Nephron (organoid): ENCODE results near the gene SLC38A3.
"Not testable (repeated sequence)": the region's sequence is repeated elsewhere in the genome, so short reads cannot be mapped to it uniquely, and the experiment has no call there.

Source experiments
- H3K27ac Mint-ChIP-seq, 3 experiments: 2 replicates each; pipeline ENCODE4 v1.8.0; 2020; ENCODE audit warnings: mixed read lengths in 3 of 3, mild to moderate bottlenecking in 2 of 3, moderate library complexity in 1 of 3
- H3K27me3 Mint-ChIP-seq: 2 replicates; pipeline ENCODE4 v1.8.0; 2021; ENCODE audit warnings: low read depth, mild to moderate bottlenecking, moderate library complexity, mixed read lengths
- H3K36me3 Mint-ChIP-seq: 2 replicates; pipeline ENCODE4 v1.8.0; 2020; ENCODE audit warnings: low read depth, mixed read lengths
- H3K4me1 Mint-ChIP-seq: 2 replicates; pipeline ENCODE4 v1.8.0; 2020; ENCODE audit warnings: mixed read lengths
- H3K4me3 Mint-ChIP-seq, 3 experiments: 2 replicates each; pipeline ENCODE4 v1.8.0; 2020; ENCODE audit warnings: mild to moderate bottlenecking in 3 of 3, mixed read lengths in 3 of 3, moderate library complexity in 2 of 3
- H3K9me3 Mint-ChIP-seq: 2 replicates; pipeline ENCODE4 v1.8.0; 2020; ENCODE audit warnings: mixed read lengths
- TF ChIP-seq, protein P1 (sequence below), 3 experiments: fragments of 200-600 bp; sonication (generic); IDR thresholded peaks; one replicate each; pipeline ENCODE4 v1.5.0; 2021; ENCODE audit warnings: antibody characterized with exemption in 3 of 3; ENCODE audit not compliant: unreplicated experiment in 3 of 3

The SLC38A3 gene

DNA sequence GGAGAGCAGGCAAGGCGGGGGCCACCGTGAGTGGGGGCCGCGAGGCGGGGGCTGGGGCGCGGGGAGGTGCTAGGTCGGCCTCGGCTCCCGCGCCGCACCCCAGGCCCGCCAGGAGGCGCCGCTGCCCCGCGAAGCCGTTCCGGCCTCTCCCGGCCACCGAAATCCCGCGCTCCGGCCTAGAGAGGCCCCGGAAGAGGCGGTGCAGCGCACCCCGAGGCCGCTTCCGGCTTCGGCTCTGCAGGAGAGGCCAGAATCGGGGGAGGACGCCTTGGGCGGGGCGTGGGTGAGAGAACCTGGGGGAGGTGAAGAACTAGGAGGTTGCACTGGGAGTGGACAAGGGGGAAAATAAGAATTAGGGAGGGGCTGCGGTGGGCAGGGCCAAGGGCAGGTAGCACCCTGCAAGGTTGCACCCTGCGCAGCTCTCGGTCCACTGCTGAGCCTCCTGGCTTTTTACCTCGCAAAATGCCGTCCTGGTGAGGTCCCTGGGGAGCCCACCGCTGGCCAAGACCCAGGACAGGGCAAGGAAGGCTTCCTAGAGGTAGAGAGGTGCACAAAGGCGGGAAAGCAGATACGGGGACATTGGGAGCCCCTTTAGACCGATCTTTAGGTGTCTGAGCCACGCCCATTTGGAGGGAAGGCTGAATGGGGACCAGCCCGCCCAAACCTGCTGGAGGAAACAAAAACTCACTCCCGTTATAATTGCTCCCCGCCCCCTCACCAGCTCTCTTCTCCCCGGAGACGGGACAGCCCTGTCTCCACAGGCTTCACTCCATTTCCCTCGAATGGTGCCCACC lies 22.5 kb downstream of the SLC38A3 start:
- peak overlapping the region; percentile 92 to 95 (median 94) for H3K4me3 Mint-ChIP-seq
- H3K27me3 Mint-ChIP-seq: peaks cover 11% of the 10 kb centered on the region
- no peaks in the 10 kb centered on the region for H3K9me3 Mint-ChIP-seq
- H3K27ac Mint-ChIP-seq: peak overlapping the region; percentile 92 to 98 (median 98)
- H3K4me1 Mint-ChIP-seq: peaks cover 29% of the 10 kb centered on the region
- TF ChIP-seq, protein P1, sequence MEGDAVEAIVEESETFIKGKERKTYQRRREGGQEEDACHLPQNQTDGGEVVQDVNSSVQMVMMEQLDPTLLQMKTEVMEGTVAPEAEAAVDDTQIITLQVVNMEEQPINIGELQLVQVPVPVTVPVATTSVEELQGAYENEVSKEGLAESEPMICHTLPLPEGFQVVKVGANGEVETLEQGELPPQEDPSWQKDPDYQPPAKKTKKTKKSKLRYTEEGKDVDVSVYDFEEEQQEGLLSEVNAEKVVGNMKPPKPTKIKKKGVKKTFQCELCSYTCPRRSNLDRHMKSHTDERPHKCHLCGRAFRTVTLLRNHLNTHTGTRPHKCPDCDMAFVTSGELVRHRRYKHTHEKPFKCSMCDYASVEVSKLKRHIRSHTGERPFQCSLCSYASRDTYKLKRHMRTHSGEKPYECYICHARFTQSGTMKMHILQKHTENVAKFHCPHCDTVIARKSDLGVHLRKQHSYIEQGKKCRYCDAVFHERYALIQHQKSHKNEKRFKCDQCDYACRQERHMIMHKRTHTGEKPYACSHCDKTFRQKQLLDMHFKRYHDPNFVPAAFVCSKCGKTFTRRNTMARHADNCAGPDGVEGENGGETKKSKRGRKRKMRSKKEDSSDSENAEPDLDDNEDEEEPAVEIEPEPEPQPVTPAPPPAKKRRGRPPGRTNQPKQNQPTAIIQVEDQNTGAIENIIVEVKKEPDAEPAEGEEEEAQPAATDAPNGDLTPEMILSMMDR (IDR thresholded peaks at IDR 0.05; ENCODE audit: unreplicated experiment in 3 of 3): peak; percentile 91 to 99 (median 93)
- H3K36me3 Mint-ChIP-seq: no peaks in the 10 kb centered on the region

DNA sequence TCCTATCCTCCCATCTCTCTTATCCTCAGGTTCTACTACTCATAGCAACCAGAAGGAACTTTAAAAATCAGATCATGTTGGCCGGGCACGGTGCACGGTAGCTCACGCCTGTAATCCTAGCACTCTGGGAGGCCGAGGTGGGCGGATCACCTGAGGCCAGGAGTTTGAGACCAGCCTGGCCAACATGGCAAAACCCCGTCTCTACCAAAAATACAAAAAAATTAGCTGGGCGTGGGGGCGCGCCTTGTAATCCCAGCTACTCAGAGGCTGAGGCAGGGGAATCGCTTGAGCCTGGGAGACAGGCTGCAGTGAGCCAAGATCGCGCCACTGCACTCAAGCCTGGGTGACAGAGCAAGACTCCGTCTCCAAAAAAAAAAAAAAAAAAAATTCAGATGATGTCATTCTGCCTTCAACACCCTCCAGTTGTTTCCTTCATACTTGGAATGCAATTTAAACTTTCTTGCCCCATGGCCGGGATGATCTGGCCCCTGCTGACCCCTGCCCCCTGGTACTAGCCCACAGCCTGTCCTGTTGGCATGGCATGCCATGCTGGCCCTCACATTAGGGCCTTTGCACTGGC lies 23.2 kb downstream of the SLC38A3 start:
- H3K4me1 Mint-ChIP-seq: peaks cover 30% of the 10 kb centered on the region
- H3K27me3 Mint-ChIP-seq: peaks cover 10% of the 10 kb centered on the region
- peak overlapping the region; percentile 92 to 95 (median 94) for H3K4me3 Mint-ChIP-seq
- peak overlapping the region; percentile 92 to 98 (median 98) for H3K27ac Mint-ChIP-seq
- H3K9me3 Mint-ChIP-seq, H3K36me3 Mint-ChIP-seq: not testable (repeated sequence)

DNA sequence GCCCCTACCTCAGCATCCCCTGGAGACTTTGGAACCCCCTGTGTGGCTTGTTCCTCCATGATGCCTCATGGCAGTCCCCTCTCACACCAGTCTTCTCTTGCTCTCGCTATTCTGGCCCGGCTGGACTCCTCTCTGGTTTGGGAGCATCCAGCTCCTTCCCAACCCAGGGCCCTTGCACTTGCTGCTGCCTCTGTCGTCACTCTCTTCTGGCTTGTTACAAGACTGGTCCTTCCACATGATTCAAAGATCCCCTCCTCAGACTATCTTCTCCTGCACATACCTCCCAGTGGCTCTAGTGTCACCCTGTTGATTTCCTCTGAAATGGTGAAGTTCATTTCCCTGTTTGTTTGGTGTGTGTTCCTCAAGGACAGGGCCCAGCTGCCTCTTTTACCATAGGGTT lies 24.4 kb downstream of the SLC38A3 start:
- TF ChIP-seq, protein P1 (IDR thresholded peaks at IDR 0.05; ENCODE audit: unreplicated experiment in 3 of 3): no peak
- Mint-ChIP-seq H3K36me3 (no peaks in the 10 kb centered on the region), H3K27me3 (peaks cover 4% of the 10 kb centered on the region), H3K27ac (peak overlapping the region; percentile 63 to 76 (median 65)), H3K4me1 (peaks cover 34% of the 10 kb centered on the region), H3K4me3 (peak overlapping the region; percentile 72 to 82 (median 74)), H3K9me3 (no peaks in the 10 kb centered on the region)

DNA sequence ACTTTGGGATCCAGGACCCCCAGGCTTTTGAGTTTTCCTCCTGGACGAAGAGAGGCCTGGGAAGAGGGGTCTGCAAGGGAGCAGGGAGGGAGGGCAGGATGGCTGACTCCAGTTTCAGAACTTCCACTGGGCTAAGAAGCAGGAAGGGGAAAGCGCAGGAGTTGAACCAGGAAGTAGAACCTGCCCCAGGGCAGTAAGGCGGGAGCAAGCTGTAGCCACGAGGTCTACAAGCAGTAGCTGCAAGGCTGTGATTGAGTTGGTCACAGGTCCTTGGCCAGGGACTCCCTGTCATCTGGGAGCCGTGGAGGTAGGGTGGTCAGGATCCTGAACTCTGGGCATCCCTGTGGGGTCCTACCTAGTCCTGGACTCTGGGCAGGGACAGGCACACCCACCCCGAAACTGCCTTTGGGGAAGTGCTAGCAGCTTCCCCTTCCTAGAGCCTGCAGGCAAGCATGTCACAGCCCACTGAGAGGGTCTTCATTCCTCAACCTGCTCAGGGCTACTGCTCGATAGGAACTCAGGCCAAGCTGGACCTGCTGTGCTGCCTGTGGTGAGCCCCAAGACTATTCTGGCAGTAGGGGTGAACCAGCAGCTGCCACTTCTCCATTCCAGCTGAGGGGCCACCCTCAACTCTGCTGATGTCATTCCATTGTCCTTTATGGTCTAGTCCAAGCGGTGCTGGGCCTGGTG lies 25.2 kb downstream of the SLC38A3 start:
- H3K36me3 Mint-ChIP-seq: no peaks in the 10 kb centered on the region
- TF ChIP-seq, protein P1 (IDR thresholded peaks at IDR 0.05; ENCODE audit: unreplicated experiment in 3 of 3): no peak
- H3K4me3 Mint-ChIP-seq: peak overlapping the region in 1 of 3 experiments; percentile 11
- peaks cover 2% of the 10 kb centered on the region for H3K27me3 Mint-ChIP-seq
- H3K27ac Mint-ChIP-seq: no peak overlapping the region
- H3K4me1 Mint-ChIP-seq: peaks cover 34% of the 10 kb centered on the region
- H3K9me3 Mint-ChIP-seq: no peaks in the 10 kb centered on the region

DNA sequence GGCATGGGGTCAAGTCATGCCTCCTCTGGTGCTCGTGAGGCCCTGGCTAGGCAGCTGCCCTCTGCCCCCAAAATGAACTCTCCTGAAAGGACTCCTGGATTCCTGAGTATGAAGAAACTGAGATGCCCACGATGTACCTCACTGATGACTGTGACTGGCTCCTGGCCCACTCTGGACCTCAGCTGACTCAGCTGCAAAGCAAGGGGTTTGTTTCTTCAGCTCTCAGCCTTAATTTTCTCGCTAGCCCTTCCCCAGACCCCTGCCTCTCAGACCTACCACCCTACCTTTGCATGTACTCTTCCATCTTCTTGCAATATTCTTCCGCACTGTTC lies 25.7 kb downstream of the SLC38A3 start:
- H3K36me3 Mint-ChIP-seq: no peaks in the 10 kb centered on the region
- no peaks in the 10 kb centered on the region for H3K9me3 Mint-ChIP-seq
- peak overlapping the region in 1 of 3 experiments; percentile 4 for H3K27ac Mint-ChIP-seq
- H3K4me1 Mint-ChIP-seq: peaks cover 37% of the 10 kb centered on the region
- TF ChIP-seq, protein P1 (IDR thresholded peaks at IDR 0.05; ENCODE audit: unreplicated experiment in 3 of 3): no peak
- H3K4me3 Mint-ChIP-seq: peak overlapping the region in 1 of 3 experiments; percentile 11
- H3K27me3 Mint-ChIP-seq: no peaks in the 10 kb centered on the region

DNA sequence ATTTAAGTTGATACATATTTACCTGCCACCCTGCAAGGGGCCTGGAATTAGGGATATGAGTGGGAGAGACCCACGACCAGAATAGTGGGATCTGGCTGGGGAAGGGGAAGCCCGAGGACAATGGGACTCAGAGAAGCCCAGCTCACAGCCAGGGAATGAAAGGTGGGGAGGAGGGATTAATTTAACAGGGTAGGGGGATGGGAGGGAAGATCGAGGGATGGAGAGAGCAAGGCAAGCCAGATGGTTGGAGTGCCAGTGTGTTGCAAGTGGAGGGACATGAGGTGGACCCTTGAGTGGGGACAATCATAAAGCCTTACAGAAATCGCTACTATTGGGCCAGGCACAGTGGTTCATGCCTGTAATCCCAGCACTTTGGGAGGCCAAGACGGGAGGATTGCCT lies 26.5 kb downstream of the SLC38A3 start:
- no peaks in the 10 kb centered on the region for H3K9me3 Mint-ChIP-seq
- TF ChIP-seq, protein P1 (IDR thresholded peaks at IDR 0.05; ENCODE audit: unreplicated experiment in 3 of 3): no peak
- no peaks in the 10 kb centered on the region for H3K27me3 Mint-ChIP-seq
- H3K4me1 Mint-ChIP-seq: peaks cover 33% of the 10 kb centered on the region
- no peaks in the 10 kb centered on the region for H3K36me3 Mint-ChIP-seq
- no peak overlapping the region for H3K27ac Mint-ChIP-seq
- no peak overlapping the region for H3K4me3 Mint-ChIP-seq
